H1 (cell line): ENCODE results near the gene BNIP2. TPM values are rescaled to one million over a fixed set of nuclear protein-coding genes. Genes with fewer than 3 reads are reported as not detected.
"Not testable (repeated sequence)": the region's sequence is repeated elsewhere in the genome, so short reads cannot be mapped to it uniquely, and the experiment has no call there.

Source experiments
- CTCF ChIA-PET: fragments of 300-600 bp; sonication (Branson Sonifier 250); formaldehyde crosslinking; loops from one replicate; lab custom pipeline; 2021; ENCODE audit not compliant: partially characterized antibody; lab: Charles Lee
- POLR2A ChIA-PET: fragments of 300-600 bp; sonication (Branson Sonifier 250); formaldehyde crosslinking; loops from one replicate; lab custom pipeline; 2021; ENCODE audit warnings: inconsistent platforms; ENCODE audit not compliant: partially characterized antibody; lab: Charles Lee
- DNase-seq, 2 experiments: peaks; one replicate each; pipeline versions ENCODE4 v3.0.0 to v3.0.0-alpha.2; 2010 to 2022; ENCODE audit warnings: low spot score in 2 of 2, low read depth in 1 of 2, mixed read lengths in 1 of 2
- FAIRE-seq: peaks from 2 replicates; lab custom pipeline; 2011; peaks lifted over from hg19 to GRCh38; lab: Jason Lieb, UNC
- H2AFZ ChIP-seq: 2 replicates; pipeline ENCODE4 v1.8.1; 2012; ENCODE audit warnings: low read length, inconsistent platforms
- H2AK5ac ChIP-seq: 2 replicates; pipeline ENCODE4 v1.6.1; 2013; ENCODE audit warnings: low read depth, low read length
- H2BK120ac ChIP-seq: replicated peaks from 2 replicates; pipeline ENCODE3; 2013; ENCODE audit warnings: low read depth, low read length, inconsistent platforms
- H2BK12ac ChIP-seq: 2 replicates; pipeline ENCODE4 v1.6.1; 2013; ENCODE audit warnings: low read depth, low read length
- H2BK15ac ChIP-seq: 2 replicates; pipeline ENCODE4 v1.6.1; 2013; ENCODE audit warnings: low read length
- H2BK20ac ChIP-seq: 2 replicates; pipeline ENCODE4 v1.6.1; 2013; ENCODE audit warnings: low read length
- H2BK5ac ChIP-seq: 2 replicates; pipeline ENCODE4 v1.6.1; 2013; ENCODE audit warnings: low read depth, low read length
- H3K14ac ChIP-seq: 2 replicates; pipeline ENCODE4 v1.6.1; 2013; ENCODE audit warnings: inconsistent platforms; ENCODE audit not compliant: insufficient read length
- H3K18ac ChIP-seq: 2 replicates; pipeline ENCODE4 v1.6.1; 2013; ENCODE audit warnings: low read length; ENCODE audit errors: extremely low read depth
- H3K23ac ChIP-seq: 2 replicates; pipeline ENCODE4 v1.6.1; 2013; ENCODE audit warnings: inconsistent platforms; ENCODE audit not compliant: insufficient read length
- H3K23me2 ChIP-seq: 2 replicates; pipeline ENCODE4 v1.6.1; 2013; ENCODE audit warnings: low read depth, low read length
- H3K27ac ChIP-seq: 2 replicates; pipeline ENCODE4 v1.6.1; 2011; ENCODE audit warnings: low read depth, low read length, inconsistent platforms
- H3K27me3 ChIP-seq, 4 experiments: replicated peaks in 1 of 4; 1 replicate in 1 of 4; 2 replicates in 3 of 4; pipeline versions ENCODE4 v1.6.1 to v1.8.1; 2011 to 2013; ENCODE audit warnings: low read length in 3 of 4, mild to moderate bottlenecking in 3 of 4, inconsistent platforms in 2 of 4, mixed read lengths in 2 of 4, moderate library complexity in 1 of 4; ENCODE audit not compliant: control insufficient read depth in 3 of 4, insufficient read depth in 3 of 4; ENCODE audit errors: extremely low read depth in 1 of 4
- H3K36me3 ChIP-seq, 4 experiments: 2 replicates each; pipeline versions ENCODE4 v1.6.1 to v1.8.1; 2011 to 2013; ENCODE audit warnings: mild to moderate bottlenecking in 4 of 4, low read length in 3 of 4, moderate library complexity in 2 of 4, control low read depth in 1 of 4, inconsistent platforms in 1 of 4; ENCODE audit not compliant: insufficient read depth in 4 of 4, control insufficient read depth in 2 of 4
- H3K4ac ChIP-seq: replicated peaks from 2 replicates; pipeline ENCODE3; 2013; ENCODE audit warnings: low read length, low read depth, mixed read lengths, inconsistent platforms; ENCODE audit not compliant: insufficient read length
- H3K4me1 ChIP-seq, 4 experiments: replicated peaks in 1 of 4; 1 replicate in 1 of 4; 2 replicates in 3 of 4; pipeline versions ENCODE4 v1.6.1 to v1.8.1; 2011 to 2013; ENCODE audit warnings: low read length in 3 of 4, inconsistent platforms in 2 of 4, mixed read lengths in 1 of 4; ENCODE audit not compliant: insufficient read depth in 4 of 4, control insufficient read depth in 3 of 4
- H3K4me2 ChIP-seq, 2 experiments: 2 replicates each; pipeline versions ENCODE4 v1.6.1 to v1.8.1; 2011 to 2013; ENCODE audit warnings: low read depth in 2 of 2, low read length in 2 of 2, control low read depth in 1 of 2, inconsistent platforms in 1 of 2, mild to moderate bottlenecking in 1 of 2; ENCODE audit not compliant: insufficient read depth in 1 of 2
- H3K4me3 ChIP-seq, 4 experiments: fragments of 200-600, 300-600 bp in 1 of 4; sonication (generic), shearing (Covaris generic), sonication (Bioruptor Twin) in 1 of 4; 2 replicates each; pipeline versions ENCODE4 v1.5.1 to v1.8.1; 2011 to 2016; ENCODE audit warnings: low read length in 4 of 4, low read depth in 3 of 4, control low read depth in 2 of 4, inconsistent platforms in 2 of 4, mild to moderate bottlenecking in 2 of 4, mixed read lengths in 1 of 4, moderate library complexity in 1 of 4; ENCODE audit not compliant: insufficient read depth in 2 of 4; ENCODE audit errors: extremely low read depth in 1 of 4
- H3K56ac ChIP-seq: replicated peaks from 2 replicates; pipeline ENCODE3; 2013; ENCODE audit warnings: low read depth, mild to moderate bottlenecking, mixed read lengths, low read length, inconsistent platforms; ENCODE audit not compliant: insufficient read length
- H3K79me1 ChIP-seq: 2 replicates; pipeline ENCODE4 v1.6.1; 2013; ENCODE audit warnings: low read depth, low read length, control low read depth
- H3K79me2 ChIP-seq, 2 experiments: 2 replicates each; pipeline versions ENCODE4 v1.6.1 to v1.8.1; 2012 to 2013; ENCODE audit warnings: low read length in 2 of 2, mild to moderate bottlenecking in 2 of 2, inconsistent platforms in 1 of 2; ENCODE audit not compliant: insufficient read depth in 2 of 2, control insufficient read depth in 1 of 2
- H3K9ac ChIP-seq, 4 experiments: replicated peaks in 1 of 4; 1 replicate in 1 of 4; 2 replicates in 3 of 4; pipeline versions ENCODE4 v1.6.1 to v1.8.1; 2011 to 2013; ENCODE audit warnings: low read depth in 3 of 4, low read length in 3 of 4, control low read depth in 2 of 4, mild to moderate bottlenecking in 2 of 4, moderate library complexity in 2 of 4, inconsistent platforms in 1 of 4; ENCODE audit errors: extremely low read depth in 1 of 4
- H3K9me3 ChIP-seq, 2 experiments: 2 replicates each; pipeline versions ENCODE4 v1.6.1 to v1.8.1; 2012 to 2013; ENCODE audit warnings: mild to moderate bottlenecking in 2 of 2, moderate library complexity in 2 of 2, control low read depth in 1 of 2, inconsistent platforms in 1 of 2, low read depth in 1 of 2, low read length in 1 of 2, mixed read lengths in 1 of 2; ENCODE audit not compliant: insufficient read depth in 2 of 2
- H4K20me1 ChIP-seq, 2 experiments: replicated peaks in 1 of 2; 2 replicates each; pipeline versions ENCODE3 to v1.8.1; 2011 to 2013; ENCODE audit warnings: inconsistent platforms in 2 of 2, low read length in 2 of 2, mild to moderate bottlenecking in 1 of 2; ENCODE audit not compliant: insufficient read depth in 2 of 2, control insufficient read depth in 1 of 2
- H4K5ac ChIP-seq: 2 replicates; pipeline ENCODE4 v1.6.1; 2013; ENCODE audit warnings: low read length, low read depth, mixed read lengths, inconsistent platforms; ENCODE audit not compliant: insufficient read length
- H4K8ac ChIP-seq: 2 replicates; pipeline ENCODE4 v1.8.0; 2013; ENCODE audit warnings: mild to moderate bottlenecking, moderate library complexity, low read length, inconsistent platforms; ENCODE audit not compliant: insufficient read depth; ENCODE audit errors: extremely low read depth
- H4K91ac ChIP-seq: replicated peaks from 2 replicates; pipeline ENCODE3; 2013; ENCODE audit warnings: low read length, mixed read lengths, inconsistent platforms; ENCODE audit not compliant: insufficient read length
- WGBS, 2 experiments: shearing (Covaris generic) in 1 of 2; methylation state at CpG; one replicate each; pipeline versions ENCODE4 v1.1.6 to v1.1.7; 2013 to 2015; ENCODE audit warnings: low lambda C conversion rate in 2 of 2, mixed read lengths in 2 of 2, inconsistent platforms in 1 of 2, low coverage in 1 of 2, missing lambda C conversion rate in 1 of 2; ENCODE audit not compliant: insufficient replicate concordance in 2 of 2, insufficient coverage in 1 of 2, insufficient read length in 1 of 2; ENCODE audit errors: extremely low coverage in 1 of 2, missing lambda C conversion rate in 1 of 2; 5-methylcytosine and 5-hydroxymethylcytosine counted together
- polyA plus RNA-seq, 7 experiments: library from polyadenylated mRNA; depleted of rRNA in 3 of 7; stranded (reverse) in 5 of 7; unstranded in 2 of 7; fragments of >200 nt in 5 of 7; fragments of 200-250 nt in 2 of 7; gene quantifications; 1 replicate in 5 of 7; 2 replicates in 1 of 7; 4 replicates in 1 of 7; pipeline versions ENCODE4 v1.2.1 to v1.2.3, GENCODE V29; 2011 to 2013; ENCODE audit warnings: missing spikeins in 2 of 7, mixed read lengths in 2 of 7
- total RNA-seq: library from RNA; stranded (reverse); fragmentation: NEBNext Ultra II Directional; extraction: Animal tissue kit (Norgen Biotek cat#: 25700); gene quantifications from 2 replicates; pipeline ENCODE4 v1.2.1, GENCODE V29; 2021

BNIP2 gene
- total and polyA plus RNA-seq, 2 of the 8 experiments (the other 6 are each of a cell fraction or from before 2014, with no cell fraction given) = 11.8 to 40.6 TPM

- H3K14ac ChIP-seq = not testable (repeated sequence)
- WGBS, 2 experiments = 94% methylated on average over 4 of the region's 4 CpGs; no CpG with 5 or more reads in 1 of the 2 experiments
Measured at GRCh38 chr15:59698065-59698464, 8.9 kb upstream of the BNIP2 start.

More at GRCh38 chr15:59698065-59698464, 8.9 kb upstream of the BNIP2 start:
- H3K23ac ChIP-seq, H4K8ac ChIP-seq, H3K18ac ChIP-seq, H3K23me2 ChIP-seq, H2BK12ac ChIP-seq, H4K20me1 ChIP-seq, H3K9ac ChIP-seq, H3K79me2 ChIP-seq, H2BK5ac ChIP-seq, H4K5ac ChIP-seq, H3K9me3 ChIP-seq, H2AK5ac ChIP-seq, H2AFZ ChIP-seq, H2BK15ac ChIP-seq, H3K27me3 ChIP-seq, H2BK20ac ChIP-seq, FAIRE-seq, DNase-seq, H2BK120ac ChIP-seq, H3K4ac ChIP-seq, H3K36me3 ChIP-seq, POLR2A ChIA-PET, H3K27ac ChIP-seq, H4K91ac ChIP-seq, H3K4me2 ChIP-seq, H3K56ac ChIP-seq, H3K79me1 ChIP-seq, H3K4me1 ChIP-seq, H3K4me3 ChIP-seq: not testable (repeated sequence)
- CTCF ChIA-PET = interaction anchor here (0.6 to 1.4 kb wide), 2 partner anchors 218 to 219 kb away, joined by 3 to 4 read pairs; no protein-coding TSS in a partner anchor
